Stimulated activated CD4-positive, alpha-beta T cell treated with anti-CD3 and anti-CD28 coated beads, Interleukin-1b, Interleukin-23, amount 100 ng/mL, for 24 hours (primary cell): ENCODE measurements around the gene CDH13.

Source experiments
- DNase-seq, 4 experiments: peaks; one replicate each; pipeline ENCODE4 v3.0.0-alpha.2; 2020; ENCODE audit warnings: low read depth in 4 of 4, low spot score in 1 of 4

CDH13 gene

GRCh38 chr16:83143788-83144187, 517.0 kb downstream of the CDH13 start:
- DNase-seq: no peak

GRCh38 chr16:83145297-83145696, 518.5 kb downstream of the CDH13 start:
- DNase-seq: no peak

GRCh38 chr16:83147244-83147643, 520.5 kb downstream of the CDH13 start:
- no peak for DNase-seq

- no peak for DNase-seq
These were observed 531.7 kb downstream of the CDH13 start for GRCh38 chr16:83158320-83158957.

GRCh38 chr16:83159049-83159448, 532.3 kb downstream of the CDH13 start:
- DNase-seq: no peak

- no peak for DNase-seq
These were observed 533.7 kb downstream of the CDH13 start for GRCh38 chr16:83160287-83161020.

GRCh38 chr16:83162791-83163190, 536.0 kb downstream of the CDH13 start:
- DNase-seq: no peak

GRCh38 chr16:83164816-83165215, 538.0 kb downstream of the CDH13 start:
- no peak for DNase-seq

- no peak for DNase-seq
These were observed 544.6 kb downstream of the CDH13 start for GRCh38 chr16:83171396-83171795.

- no peak for DNase-seq
These were observed 547.9 kb downstream of the CDH13 start for GRCh38 chr16:83174671-83175070.

GRCh38 chr16:83176802-83177201, 550.0 kb downstream of the CDH13 start:
- no peak for DNase-seq

GRCh38 chr16:83185902-83186301, 559.1 kb downstream of the CDH13 start:
- DNase-seq: no peak

GRCh38 chr16:83187405-83187804, 560.6 kb downstream of the CDH13 start:
- DNase-seq: no peak

GRCh38 chr16:83196796-83197195, 570.0 kb downstream of the CDH13 start:
- DNase-seq: no peak

- DNase-seq: no peak
These were observed 570.7 kb downstream of the CDH13 start for GRCh38 chr16:83197450-83197849.

- no peak for DNase-seq
These were observed 572.2 kb downstream of the CDH13 start for GRCh38 chr16:83198977-83199376.

- DNase-seq: no peak
These were observed 573.4 kb downstream of the CDH13 start for GRCh38 chr16:83200005-83200779.

- DNase-seq: no peak
These were observed 575.0 kb downstream of the CDH13 start for GRCh38 chr16:83201748-83202147.

- no peak for DNase-seq
These were observed 579.1 kb downstream of the CDH13 start for GRCh38 chr16:83205896-83206295.

- DNase-seq: no peak
These were observed 579.7 kb downstream of the CDH13 start for GRCh38 chr16:83206426-83206825.

GRCh38 chr16:83211711-83212110, 584.9 kb downstream of the CDH13 start:
- no peak for DNase-seq

GRCh38 chr16:83212301-83212841, 585.6 kb downstream of the CDH13 start:
- DNase-seq: no peak
